T-helper 1 cell (primary cell): ENCODE results near the gene POU2AF3.
"Not testable (repeated sequence)": the region's sequence is repeated elsewhere in the genome, so short reads cannot be mapped to it uniquely, and the experiment has no call there.

Source experiments
- DNase-seq, 5 donors: peaks; one replicate each; pipeline ENCODE4 v3.0.0-alpha.2; 2012 to 2020

POU2AF3 gene

GRCh38 chr11:111301004-111301841 is 2.9 kb downstream of the POU2AF3 start:
- DNase-seq: no peak

DNA sequence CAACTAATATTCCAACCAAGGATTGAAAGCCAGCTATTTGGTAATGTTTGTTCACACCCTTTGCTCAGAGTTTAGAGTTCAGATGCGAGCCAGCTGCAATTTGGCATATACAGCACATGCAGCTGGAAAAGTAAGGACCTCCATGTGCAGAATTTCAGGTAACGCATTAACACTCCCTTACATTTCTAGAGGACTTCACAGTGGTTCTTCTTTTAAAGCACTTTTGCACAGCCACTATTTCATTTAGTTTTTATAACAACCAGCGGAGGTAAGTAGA is 3.4 kb downstream of the POU2AF3 start:
- no peak for DNase-seq

- no peak for DNase-seq
Observed at GRCh38 chr11:111302298-111302697, 4.0 kb downstream of the POU2AF3 start.

- DNase-seq: no peak
Observed at GRCh38 chr11:111303461-111303860, 5.1 kb downstream of the POU2AF3 start.

DNA sequence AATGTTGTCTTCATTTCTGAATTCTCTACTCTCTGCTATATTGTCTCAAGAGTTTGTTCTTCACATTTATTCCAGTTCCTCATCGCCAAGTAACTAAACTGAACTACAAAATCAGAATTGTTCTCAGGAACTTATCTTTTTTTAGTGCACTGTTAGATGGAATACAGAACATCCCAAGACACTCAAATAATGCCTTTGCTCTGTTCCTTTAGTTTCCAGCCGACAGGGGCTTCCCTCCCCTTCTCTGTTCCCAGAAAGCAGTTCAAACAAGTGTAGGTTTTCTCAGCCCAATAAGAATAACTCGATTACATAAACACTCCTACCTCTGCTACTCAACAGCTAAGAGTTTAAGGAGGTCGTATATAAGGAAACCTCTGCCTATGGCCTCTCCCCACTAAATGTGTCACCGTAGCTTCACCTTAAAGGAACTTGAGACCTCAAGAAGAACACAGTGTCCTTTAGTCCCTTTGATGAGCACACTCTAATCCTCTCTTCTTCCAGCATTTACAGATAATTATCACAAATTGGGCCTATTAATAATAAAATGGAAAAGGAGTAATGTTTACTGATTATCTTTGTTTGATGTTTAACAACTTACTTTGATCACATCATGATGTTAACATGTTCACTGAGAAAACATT is 6.9 kb downstream of the POU2AF3 start:
- DNase-seq: no peak

- no peak for DNase-seq
Observed at GRCh38 chr11:111305876-111306275, 7.5 kb downstream of the POU2AF3 start.

DNA sequence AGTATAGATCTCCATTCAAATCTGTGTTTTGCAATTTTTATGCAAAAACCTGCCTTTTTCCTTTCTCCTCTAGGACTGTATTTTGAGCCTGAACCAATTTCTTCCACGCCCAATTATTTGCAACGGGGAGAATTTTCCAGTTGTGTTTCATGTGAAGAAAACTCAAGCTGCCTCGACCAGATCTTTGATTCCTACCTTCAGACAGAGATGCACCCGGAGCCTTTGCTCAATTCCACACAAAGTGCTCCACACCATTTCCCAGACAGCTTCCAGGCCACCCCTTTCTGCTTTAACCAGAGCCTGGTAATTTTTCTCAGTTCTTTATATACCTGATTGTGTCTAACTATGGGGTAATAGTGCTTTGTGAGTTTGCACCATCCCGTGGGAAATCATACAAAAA is 8.0 kb downstream of the POU2AF3 start:
- no peak for DNase-seq

DNA sequence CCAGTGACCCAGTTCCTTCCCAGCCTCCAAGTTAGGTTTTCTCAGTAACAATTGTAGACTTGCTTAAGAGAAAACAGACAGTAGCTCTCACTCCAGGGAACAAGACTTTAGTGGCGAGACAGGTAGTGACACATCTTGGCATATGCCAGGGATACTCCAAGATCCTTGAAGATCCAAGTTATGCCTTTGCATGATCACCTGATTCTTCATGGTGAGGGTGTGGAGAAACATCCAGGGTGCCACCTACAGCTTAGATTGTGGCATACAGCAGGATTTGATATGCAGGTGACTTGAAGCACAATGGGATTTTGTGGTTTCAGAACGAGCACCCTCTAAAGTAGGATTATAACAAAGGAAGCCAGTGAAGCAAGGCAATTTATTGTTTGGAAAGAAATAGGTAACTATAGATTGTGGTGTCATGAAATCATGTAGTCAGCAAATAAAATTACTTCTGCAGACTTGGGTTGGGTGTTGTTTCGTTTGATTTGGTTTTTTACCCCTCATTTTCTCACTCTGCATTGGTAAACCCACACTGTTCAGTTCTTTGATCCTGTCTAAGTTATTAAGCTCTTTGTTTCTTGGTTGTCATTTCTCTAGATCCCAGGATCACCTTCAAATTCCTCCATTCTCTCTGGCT is 9.2 kb downstream of the POU2AF3 start:
- no peak for DNase-seq

DNA sequence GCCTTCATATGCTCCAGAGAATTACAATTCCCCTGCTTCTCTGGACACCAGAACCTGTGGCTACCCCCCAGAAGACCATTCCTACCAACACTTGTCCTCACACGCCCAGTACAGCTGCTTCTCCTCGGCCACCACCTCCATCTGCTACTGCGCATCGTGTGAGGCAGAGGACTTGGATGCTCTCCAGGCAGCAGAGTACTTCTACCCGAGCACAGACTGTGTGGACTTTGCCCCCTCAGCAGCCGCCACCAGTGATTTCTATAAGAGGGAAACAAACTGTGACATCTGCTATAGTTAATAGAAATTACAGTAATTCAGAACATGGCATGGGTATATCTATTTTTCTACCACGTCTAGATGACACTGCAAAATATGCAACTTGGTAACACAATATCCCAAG is 9.8 kb downstream of the POU2AF3 start:
- DNase-seq: no peak

GRCh38 chr11:111309215-111309915 is 11.0 kb downstream of the POU2AF3 start:
- no peak for DNase-seq

DNA sequence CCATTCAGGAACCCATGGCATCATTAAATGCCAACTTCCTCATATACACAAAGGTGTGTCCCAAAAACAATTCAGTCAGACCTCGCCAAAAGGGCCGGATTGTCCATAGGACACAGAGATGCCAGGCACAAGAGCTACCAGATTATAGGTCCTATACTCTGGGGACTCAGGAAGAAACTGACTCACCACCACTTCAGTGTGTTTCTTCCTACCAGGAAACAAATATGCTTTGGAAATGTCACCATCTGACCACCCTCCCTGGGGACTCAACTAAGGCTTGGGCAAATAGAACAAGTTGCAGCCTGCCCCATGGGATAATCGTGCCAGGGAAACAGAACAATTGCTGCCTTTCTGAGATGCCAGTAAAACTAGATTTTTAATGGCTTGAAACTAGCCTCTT is 11.7 kb downstream of the POU2AF3 start:
- DNase-seq: no peak

GRCh38 chr11:111310723-111311122 is 12.4 kb downstream of the POU2AF3 start:
- no peak for DNase-seq

DNA sequence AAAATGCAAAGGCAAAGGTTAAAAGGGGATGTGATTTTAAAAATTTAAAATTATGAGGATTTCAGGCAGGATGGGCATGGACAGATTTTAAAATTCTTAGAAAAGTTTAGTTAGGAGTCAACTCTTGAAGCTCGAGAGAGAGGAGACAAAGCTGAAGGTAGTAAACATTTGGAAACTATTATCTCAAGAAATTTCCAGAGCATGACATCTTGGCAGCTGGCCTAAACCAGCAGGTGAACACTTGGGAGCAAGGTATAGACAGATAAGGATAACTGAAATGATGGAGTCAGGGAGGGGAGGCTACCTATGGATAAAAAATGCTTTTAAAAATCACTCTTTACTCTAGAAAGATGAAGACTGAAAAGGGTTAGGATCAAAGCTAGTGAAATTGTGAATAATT is 13.7 kb downstream of the POU2AF3 start:
- DNase-seq: no peak

- DNase-seq: no peak
Observed at GRCh38 chr11:111319296-111319695, 20.9 kb downstream of the POU2AF3 start.

- not testable (repeated sequence) for DNase-seq
Observed at GRCh38 chr11:111320199-111320598, 21.9 kb downstream of the POU2AF3 start.

DNA sequence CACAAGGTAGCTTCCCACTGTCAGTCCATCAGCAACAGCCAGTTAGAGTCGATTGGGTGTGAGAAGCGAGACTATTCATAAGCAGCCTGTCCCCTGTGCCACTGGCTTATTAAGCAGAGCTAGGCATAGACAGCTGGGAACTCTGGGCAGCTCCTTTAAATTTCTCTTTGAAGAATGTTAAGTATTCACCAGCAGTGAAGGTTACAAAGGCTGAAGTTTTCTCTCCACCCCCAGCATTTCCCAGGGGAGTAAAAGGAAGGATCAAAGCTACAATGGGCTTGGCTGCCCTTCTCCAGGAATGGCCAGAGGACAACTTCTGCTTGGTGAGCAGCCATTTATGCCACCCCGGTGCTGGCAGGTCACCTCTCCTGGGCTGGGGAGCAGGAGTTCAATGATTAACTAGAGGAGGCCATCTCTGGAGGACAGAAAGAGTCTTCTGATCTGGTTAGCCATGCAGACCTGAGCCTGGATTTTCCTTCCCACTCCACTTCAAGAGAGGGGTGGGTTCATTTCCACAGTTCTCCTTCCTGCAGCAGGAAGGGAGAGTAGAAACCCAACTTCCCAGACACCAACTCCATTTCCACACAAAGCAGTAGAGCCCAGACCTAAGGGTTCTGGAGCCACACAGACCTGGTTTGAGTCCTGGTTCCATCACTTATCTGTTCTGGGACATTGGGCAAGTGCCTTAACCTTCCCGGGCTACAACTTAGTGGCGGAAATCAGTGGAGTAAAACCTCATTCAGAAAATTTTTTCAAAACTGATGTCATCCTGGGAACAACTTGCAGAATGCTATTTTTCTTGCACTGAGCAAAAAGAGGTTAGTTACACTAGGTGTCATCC is 22.6 kb downstream of the POU2AF3 start:
- DNase-seq: no peak

- no peak for DNase-seq
Observed at GRCh38 chr11:111322534-111322933, 24.2 kb downstream of the POU2AF3 start.

DNA sequence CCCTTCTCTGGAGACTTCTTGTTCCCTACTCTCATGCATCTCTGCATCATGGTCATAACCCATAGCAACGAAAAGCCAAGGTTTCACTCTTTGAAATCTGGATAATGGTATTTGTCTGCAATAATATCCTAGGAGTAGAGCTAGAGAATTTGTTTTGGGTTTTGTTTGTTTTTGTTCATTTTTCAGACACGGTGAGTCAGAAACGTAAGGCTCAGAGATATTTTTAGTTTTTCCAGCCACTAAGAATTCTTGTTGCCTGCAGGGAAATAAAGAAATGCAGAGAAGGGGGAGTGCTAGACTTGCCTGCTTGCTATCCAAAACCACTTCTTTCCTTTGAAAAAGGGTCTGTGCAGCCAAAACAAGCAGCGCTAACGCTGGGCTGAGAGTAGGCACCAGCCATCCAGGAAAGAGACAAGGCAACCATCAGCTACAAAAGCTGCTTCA is 26.0 kb downstream of the POU2AF3 start:
- DNase-seq: no peak

DNA sequence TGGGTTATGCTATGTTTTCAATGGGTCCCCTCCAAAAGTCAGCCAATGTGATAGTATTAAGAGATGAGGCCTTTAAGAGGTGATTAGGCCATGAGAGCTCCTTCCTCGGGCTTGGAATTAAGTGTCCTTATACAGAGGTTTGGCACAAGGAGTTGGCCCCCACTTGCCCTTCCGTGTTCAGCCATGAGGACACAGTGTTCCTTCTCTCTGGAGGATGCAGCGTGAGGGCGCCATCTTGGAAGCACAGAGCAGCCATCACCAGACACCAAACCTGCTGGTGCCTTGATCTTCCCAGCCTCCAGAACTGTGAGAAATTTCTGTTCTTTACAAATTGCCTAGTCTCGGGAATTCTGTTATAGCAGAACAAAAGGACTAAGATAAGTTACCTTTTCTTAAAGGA is 26.9 kb downstream of the POU2AF3 start:
- DNase-seq: no peak

- no peak for DNase-seq
Observed at GRCh38 chr11:111326824-111327223, 28.5 kb downstream of the POU2AF3 start.

DNA sequence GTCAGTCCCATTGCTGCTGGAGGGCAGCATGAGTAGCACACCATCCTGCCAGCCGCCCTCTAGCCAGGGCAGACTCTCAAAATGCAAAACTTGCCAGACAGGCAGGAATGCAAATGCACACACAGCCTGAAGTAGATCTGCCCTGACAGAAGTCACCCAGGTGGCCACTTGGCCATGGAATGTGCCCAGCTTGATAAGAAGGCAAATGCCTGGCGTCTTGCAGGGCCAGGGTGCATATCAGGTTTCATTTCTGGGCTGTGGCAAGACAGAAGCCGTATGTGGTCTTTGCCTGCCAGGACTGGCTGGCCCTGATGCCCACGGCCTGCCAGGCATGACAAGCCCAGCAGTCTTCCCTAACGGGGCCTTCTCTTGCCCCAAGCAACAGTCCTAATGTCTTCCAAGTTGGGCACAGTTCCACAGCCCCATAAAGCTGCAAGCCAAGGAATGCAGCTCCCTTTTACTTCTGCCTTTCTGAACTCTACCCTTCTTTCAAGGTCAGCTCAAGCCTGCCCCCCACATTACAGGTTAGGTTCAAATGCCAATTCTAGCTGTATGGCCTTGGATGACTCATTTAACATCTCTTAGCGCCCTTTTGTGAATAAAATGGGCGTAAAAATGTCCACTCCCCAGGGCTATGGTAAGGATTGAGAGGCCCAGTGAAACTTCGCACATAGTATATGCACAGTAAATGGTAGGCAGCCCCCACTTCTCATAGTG is 29.7 kb downstream of the POU2AF3 start:
- no peak for DNase-seq
